ENCODE data around the gene ZMAT5. TPM values are rescaled to one million over a fixed set of nuclear protein-coding genes. Genes with fewer than 3 reads are reported as not detected.

ZMAT5 gene
- total RNA-seq, 1 experiment from 2014 or later: 24.2 TPM

- Histone ChIP-seq H3K4me1 (ENCODE audit: insufficient read depth, low read length) (peaks cover 10% of the 10 kb centered on the region), H3K9me2 (replicated peaks; ENCODE audit: low read length) (no peaks in the 10 kb centered on the region), H3K4me2 (ENCODE audit: low read length) (no peak overlapping the region), H3K36me3 (ENCODE audit: low read depth, low read length) (peaks cover 2% of the 10 kb centered on the region; the same call in 1 of the 2 replicates), H2AFZ (ENCODE audit: low read length) (no peak overlapping the region), H3K9me3 (ENCODE audit: low read length) (no peaks in the 10 kb centered on the region), H4K20me1 (ENCODE audit: low read length) (no peaks in the 10 kb centered on the region), H3K9ac (ENCODE audit: low read length) (no peak overlapping the region), H3K27me3 (ENCODE audit: low read length) (no peaks in the 10 kb centered on the region), H3K79me2 (ENCODE audit: low read length) (no peaks in the 10 kb centered on the region), H3F3A (ENCODE audit: low read length, unreplicated experiment) (no peaks in the 10 kb centered on the region), H3K4me3 (ENCODE audit: low read length) (no peak overlapping the region), H3K27ac (ENCODE audit: low read length) (no peak overlapping the region)
- intact Hi-C loops (cut with micrococcal nuclease): no loop called here
- POLR2A ChIA-PET (ENCODE audit: unreplicated experiment): no interaction called here
- TF ChIP-seq CTCF (conservative IDR thresholded peaks at IDR 0.05; ENCODE audit: low read depth, low read length) (no peak), EZH2 (IDR thresholded peaks at IDR 0.05; ENCODE audit: low read length, unreplicated experiment) (no peak), EZH2phosphoT487 (IDR thresholded peaks at IDR 0.05; ENCODE audit: borderline replicate concordance, low read length) (no peak)
- CTCF ChIA-PET: no interaction called here
- DNase-seq (no peak), ATAC-seq (no peak)
- no TSS peak for BruUV-seq (replicated peaks)
Measured at GRCh38 chr22:29695129-29695926, 71.5 kb downstream of the ZMAT5 start.

GRCh38 chr22:29693671-29694070 lies 73.1 kb downstream of the ZMAT5 start:
- no peak for ATAC-seq
- no peaks in the 10 kb centered on the region for H3K9me3 ChIP-seq (ENCODE audit: low read length)
- intact Hi-C loops (cut with micrococcal nuclease): no loop called here
- H3K4me2 ChIP-seq (ENCODE audit: low read length): no peak overlapping the region
- H3K36me3 ChIP-seq (ENCODE audit: low read depth, low read length): peaks cover 5% of the 10 kb centered on the region; the same call in 1 of the 2 replicates
- H2AFZ ChIP-seq (ENCODE audit: low read length): no peak overlapping the region
- no peaks in the 10 kb centered on the region for H3K4me1 ChIP-seq (ENCODE audit: insufficient read depth, low read length)
- BruUV-seq (replicated peaks): no TSS peak
- no peak overlapping the region for H3K4me3 ChIP-seq (ENCODE audit: low read length)
- ChIA-PET POLR2A (ENCODE audit: unreplicated experiment) (interaction anchor here (0.7 kb wide), 1 partner anchor 744 kb away, joined by 3 read pairs; no protein-coding TSS in a partner anchor), CTCF (interaction anchor here (0.9 kb wide), 1 partner anchor 311 kb away, joined by 3 read pairs; no protein-coding TSS in a partner anchor)
- H3K9ac ChIP-seq (ENCODE audit: low read length): no peak overlapping the region
- H3K27ac ChIP-seq (ENCODE audit: low read length): no peak overlapping the region
- H3K79me2 ChIP-seq (ENCODE audit: low read length): no peaks in the 10 kb centered on the region
- TF ChIP-seq EZH2phosphoT487 (IDR thresholded peaks at IDR 0.05; ENCODE audit: borderline replicate concordance, low read length) (no peak), EZH2 (IDR thresholded peaks at IDR 0.05; ENCODE audit: low read length, unreplicated experiment) (no peak), CTCF (conservative IDR thresholded peaks at IDR 0.05; ENCODE audit: low read depth, low read length) (no peak)
- DNase-seq: no peak
- no peaks in the 10 kb centered on the region for H3F3A ChIP-seq (ENCODE audit: low read length, unreplicated experiment)
- no peaks in the 10 kb centered on the region for H3K9me2 ChIP-seq (replicated peaks; ENCODE audit: low read length)
- H4K20me1 ChIP-seq (ENCODE audit: low read length): no peaks in the 10 kb centered on the region
- no peaks in the 10 kb centered on the region for H3K27me3 ChIP-seq (ENCODE audit: low read length)

GRCh38 chr22:29693161-29693560 lies 73.6 kb downstream of the ZMAT5 start:
- no peaks in the 10 kb centered on the region for H3K27me3 ChIP-seq (ENCODE audit: low read length)
- H3K9me3 ChIP-seq (ENCODE audit: low read length): no peaks in the 10 kb centered on the region
- no peaks in the 10 kb centered on the region for H3K9me2 ChIP-seq (replicated peaks; ENCODE audit: low read length)
- no peak for DNase-seq
- H3K4me1 ChIP-seq (ENCODE audit: insufficient read depth, low read length): no peaks in the 10 kb centered on the region
- no peaks in the 10 kb centered on the region for H3F3A ChIP-seq (ENCODE audit: low read length, unreplicated experiment)
- POLR2A ChIA-PET (ENCODE audit: unreplicated experiment): interaction anchor here (0.7 kb wide), 1 partner anchor 744 kb away, joined by 3 read pairs; no protein-coding TSS in a partner anchor
- no peak overlapping the region for H3K4me2 ChIP-seq (ENCODE audit: low read length)
- no peak for TF ChIP-seq CTCF (conservative IDR thresholded peaks at IDR 0.05; ENCODE audit: low read depth, low read length)
- TF ChIP-seq EZH2phosphoT487 (IDR thresholded peaks at IDR 0.05; ENCODE audit: borderline replicate concordance, low read length): no peak
- no peak for TF ChIP-seq EZH2 (IDR thresholded peaks at IDR 0.05; ENCODE audit: low read length, unreplicated experiment)
- H3K36me3 ChIP-seq (ENCODE audit: low read depth, low read length): peaks cover 5% of the 10 kb centered on the region; the same call in 1 of the 2 replicates
- no peaks in the 10 kb centered on the region for H3K79me2 ChIP-seq (ENCODE audit: low read length)
- intact Hi-C loops (cut with micrococcal nuclease): no loop called here
- no peak overlapping the region for H3K4me3 ChIP-seq (ENCODE audit: low read length)
- H3K9ac ChIP-seq (ENCODE audit: low read length): no peak overlapping the region
- BruUV-seq (replicated peaks): no TSS peak
- H3K27ac ChIP-seq (ENCODE audit: low read length): no peak overlapping the region
- no peaks in the 10 kb centered on the region for H4K20me1 ChIP-seq (ENCODE audit: low read length)
- no peak overlapping the region for H2AFZ ChIP-seq (ENCODE audit: low read length)
- ATAC-seq: no peak
- CTCF ChIA-PET: interaction anchor here (0.9 kb wide), 1 partner anchor 312 kb away, joined by 3 read pairs; no protein-coding TSS in a partner anchor

All from PC-3 (cell line).